LNCaP clone FGC (cell line): ENCODE results near the gene CAPN9.

Source experiments
- DNase-seq: peaks from one replicate; pipeline ENCODE4 v3.0.0-alpha.2; 2011; ENCODE audit warnings: low read depth
- H3K4me3 ChIP-seq: 2 replicates; pipeline ENCODE4 v1.5.1; 2011; ENCODE audit warnings: mild to moderate bottlenecking, low read depth, low read length, control low read depth
- CTCF ChIP-seq: IDR thresholded peaks from 2 replicates; pipeline ENCODE4 v1.5.1; 2012; ENCODE audit warnings: mild to moderate bottlenecking; ENCODE audit not compliant: control insufficient read depth, insufficient read depth; ENCODE audit errors: extremely low read depth

Gene CAPN9

GRCh38 chr1:230706887-230707731 lies 40.1 kb upstream of the CAPN9 start:
- no peak overlapping the region for H3K4me3 ChIP-seq
- no peak for TF ChIP-seq CTCF
- DNase-seq = no peak

- DNase-seq = no peak
- no peak for TF ChIP-seq CTCF
These were observed 39.2 kb upstream of the CAPN9 start for GRCh38 chr1:230707732-230708630.

GRCh38 chr1:230708631-230709580 lies 38.3 kb upstream of the CAPN9 start:
- no peak overlapping the region for H3K4me3 ChIP-seq
- TF ChIP-seq CTCF = no peak
- no peak for DNase-seq

More at GRCh38 chr1:230707732-230708630, 39.2 kb upstream of the CAPN9 start:
- H3K4me3 ChIP-seq = no peak overlapping the region

DNA sequence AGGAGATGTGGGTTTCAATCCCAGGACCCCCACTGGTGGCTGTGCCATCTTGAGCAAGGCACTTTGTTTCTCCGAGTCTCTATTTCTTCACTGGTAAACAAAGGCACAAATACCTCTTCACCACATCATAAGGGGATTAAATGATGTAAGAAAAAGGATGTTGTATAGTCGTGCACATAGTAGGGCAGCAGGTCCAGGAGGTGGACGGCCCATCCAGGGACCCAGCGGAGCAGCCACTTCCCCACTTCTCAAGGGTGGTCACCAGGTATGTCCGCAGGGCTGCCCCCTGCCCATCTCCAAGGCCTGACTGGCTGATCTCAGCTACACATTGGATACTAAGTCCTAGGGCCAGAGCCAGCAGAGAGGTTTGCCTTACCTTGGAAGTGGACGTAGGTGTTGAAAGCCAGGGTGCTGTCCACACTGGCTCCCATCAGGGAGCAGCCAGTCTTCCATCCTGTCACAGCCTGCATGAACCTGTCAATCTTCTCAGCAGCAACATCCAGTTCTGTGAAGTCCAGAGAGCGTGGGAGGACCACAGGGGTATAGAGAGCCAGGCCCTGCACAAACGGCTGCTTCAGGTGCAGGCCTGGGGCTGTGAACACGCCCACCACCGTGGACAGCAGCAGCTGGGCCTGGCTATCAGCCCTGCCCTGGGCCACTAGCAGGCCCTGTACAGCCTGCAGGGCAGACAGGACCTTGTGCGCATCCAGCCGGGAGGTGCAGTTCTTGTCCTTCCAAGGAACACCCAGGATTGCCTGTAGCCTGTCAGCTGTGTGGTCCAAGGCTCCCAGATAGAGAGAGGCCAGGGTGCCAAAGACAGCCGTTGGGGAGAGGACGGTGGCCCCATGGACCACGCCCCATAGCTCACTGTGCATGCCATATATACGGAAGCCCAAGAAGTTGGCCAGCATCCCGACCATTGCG lies 37.3 kb upstream of the CAPN9 start:
- no peak for TF ChIP-seq CTCF
- no peak overlapping the region for H3K4me3 ChIP-seq
- DNase-seq = no peak

DNA sequence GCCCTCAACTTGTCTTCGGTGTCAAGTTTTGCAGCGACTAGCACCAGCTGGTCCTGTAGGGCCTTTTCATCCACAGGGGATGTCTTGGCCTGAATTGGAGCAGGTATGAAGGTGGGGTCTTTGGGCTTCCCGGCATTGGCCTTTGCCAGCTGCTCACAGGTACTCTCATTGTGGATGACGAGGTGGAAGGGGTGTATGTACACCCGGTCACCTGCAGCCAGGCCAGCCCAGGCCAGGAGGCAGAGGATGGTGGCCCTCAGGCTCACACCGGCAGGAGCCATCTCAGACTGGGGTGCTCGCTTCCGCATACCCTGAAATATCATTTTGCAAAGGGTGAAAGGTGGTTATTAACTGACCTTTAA lies 36.7 kb upstream of the CAPN9 start:
- DNase-seq = no peak
- no peak overlapping the region for H3K4me3 ChIP-seq
- no peak for TF ChIP-seq CTCF
